Stimulated activated naive CD4-positive, alpha-beta T cell (primary cell): ENCODE data around the gene GSG1L.

Experiments used
- DNase-seq, 6 experiments: peaks; one replicate each; lab custom pipeline; 2025; lab: John Stamatoyannopoulos, UW

Gene GSG1L

GRCh38 chr16:27847030-27847550, 216.4 kb downstream of the GSG1L start:
- DNase-seq: no peak

DNA sequence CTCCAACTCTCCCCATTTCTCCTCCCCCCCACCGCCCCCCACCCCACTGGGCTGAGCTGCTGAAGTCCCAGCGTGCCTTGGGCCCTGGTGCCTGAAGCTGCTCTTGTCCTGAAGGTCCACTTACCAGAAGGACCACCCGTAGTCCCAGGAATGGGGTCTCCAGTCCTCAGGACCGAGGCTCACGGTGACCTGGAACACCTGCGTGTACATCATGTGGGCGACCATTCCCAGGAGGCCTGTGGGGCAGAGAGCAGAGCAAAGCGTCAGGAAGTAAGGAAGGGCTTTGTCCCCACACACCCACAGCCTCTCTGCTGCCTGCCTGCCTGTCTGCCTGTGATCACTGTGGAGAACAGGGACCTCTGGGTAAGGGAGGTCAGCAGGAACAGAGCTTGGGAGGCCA, 218.7 kb downstream of the GSG1L start:
- no peak for DNase-seq

- no peak for DNase-seq
Observed at GRCh38 chr16:27843800-27844199, 219.7 kb downstream of the GSG1L start.

DNA sequence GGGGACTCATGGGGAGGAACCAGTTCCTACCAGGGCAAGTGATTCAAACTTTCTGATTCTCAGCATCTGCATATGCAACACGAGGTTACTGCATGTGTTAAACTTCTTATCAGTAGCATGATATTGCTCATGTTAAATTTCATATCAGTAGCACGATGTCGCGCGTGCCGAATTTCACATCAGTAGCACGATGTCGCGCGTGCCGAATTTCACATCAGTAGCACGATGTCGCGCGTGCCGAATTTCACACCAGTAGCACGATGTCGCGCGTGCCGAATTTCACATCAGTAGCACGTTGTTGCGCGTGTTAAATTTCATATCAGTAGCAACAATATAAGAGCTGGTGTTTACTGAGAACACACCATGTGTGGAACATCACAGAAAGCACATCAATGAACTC, 221.6 kb downstream of the GSG1L start:
- no peak for DNase-seq

DNA sequence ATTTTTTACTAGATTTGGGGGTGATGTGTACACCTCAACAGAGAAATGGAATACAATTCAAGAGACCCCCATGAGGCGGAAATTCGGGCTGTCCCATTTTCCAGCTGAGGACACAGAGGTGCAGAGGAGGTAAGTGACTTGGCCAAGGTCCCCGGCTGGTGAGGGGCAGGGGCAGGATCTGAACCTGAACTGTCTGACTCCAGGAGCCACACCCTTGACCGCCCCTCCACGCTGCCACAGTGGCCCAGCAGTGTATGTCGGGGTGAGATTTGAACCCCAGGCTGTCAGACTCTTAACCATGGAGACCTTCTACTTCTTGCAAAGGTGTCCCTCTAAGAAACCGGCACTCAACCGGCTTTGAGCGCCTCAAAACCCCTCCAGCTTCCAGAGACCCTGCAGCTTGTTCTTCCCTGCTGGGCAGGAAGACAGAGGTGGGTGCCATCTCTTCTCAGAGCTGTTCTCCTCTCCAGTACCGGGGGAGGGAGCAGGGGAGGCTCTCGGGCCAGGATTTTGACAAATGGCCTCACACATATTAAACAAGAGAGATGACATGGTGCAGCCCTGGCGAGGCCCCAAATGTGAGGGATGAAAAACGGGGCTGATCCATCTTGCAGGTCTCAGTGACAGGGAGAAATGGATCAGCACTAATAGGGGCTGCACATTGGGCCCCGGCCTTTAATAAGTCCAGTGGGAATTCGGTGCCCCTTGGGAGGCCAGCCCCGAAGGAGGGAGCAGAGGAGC, 222.3 kb downstream of the GSG1L start:
- DNase-seq: no peak

DNA sequence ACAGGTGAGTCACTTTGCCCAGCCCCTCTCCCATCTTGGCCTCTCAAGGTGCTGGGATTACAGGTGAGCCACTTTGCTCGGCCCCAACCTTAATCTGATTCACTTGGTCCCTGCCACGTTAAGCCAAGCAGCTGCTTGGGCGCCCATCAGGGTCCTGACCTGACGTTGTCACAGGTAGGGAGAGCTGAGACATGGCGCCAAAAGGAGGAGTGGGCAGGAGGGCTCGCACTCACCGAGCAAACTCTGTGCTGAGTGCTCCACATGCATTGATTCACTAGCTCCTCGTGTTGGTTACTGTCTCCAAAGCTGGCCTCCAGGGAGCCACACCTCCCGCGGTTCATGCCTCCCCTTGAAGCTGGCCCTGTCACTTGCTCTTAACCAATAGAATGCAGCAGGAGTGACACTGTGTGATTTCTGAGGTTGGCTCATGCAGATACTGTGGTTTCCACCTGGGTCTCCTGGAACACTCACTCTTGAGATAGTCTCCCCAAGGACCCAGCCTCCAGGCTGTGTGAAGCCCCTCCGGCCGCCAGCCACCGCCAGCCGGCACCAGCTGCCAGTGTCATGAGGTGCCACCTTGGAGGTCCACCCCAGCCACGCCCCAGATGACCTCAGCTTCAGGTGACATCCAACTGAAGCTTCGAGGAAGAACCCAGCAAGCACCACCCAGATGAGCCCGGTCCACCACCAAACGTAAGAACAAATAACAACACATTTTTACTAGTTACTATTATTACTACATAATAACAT, 223.0 kb downstream of the GSG1L start:
- DNase-seq: no peak

DNA sequence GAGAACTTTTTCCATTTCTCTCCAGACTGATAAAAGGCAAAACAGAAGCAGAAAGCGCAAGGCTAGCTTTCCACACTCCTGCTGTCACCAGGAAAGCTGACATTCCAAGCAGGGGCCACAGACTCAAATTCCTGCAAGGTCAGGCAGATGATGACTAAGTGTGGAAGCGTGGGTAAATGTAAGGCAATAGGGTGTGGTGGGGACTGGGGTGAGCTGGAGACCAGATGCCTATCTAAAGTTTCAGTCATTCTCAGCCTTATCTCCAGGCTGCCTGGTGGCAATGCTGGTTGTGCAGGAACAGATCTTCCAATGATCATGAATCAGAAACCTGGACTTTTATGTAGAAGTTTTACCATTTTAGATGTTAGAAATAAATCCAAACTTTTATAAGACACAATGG, 224.1 kb downstream of the GSG1L start:
- DNase-seq: no peak

GRCh38 chr16:27838536-27839175, 224.9 kb downstream of the GSG1L start:
- no peak for DNase-seq

DNA sequence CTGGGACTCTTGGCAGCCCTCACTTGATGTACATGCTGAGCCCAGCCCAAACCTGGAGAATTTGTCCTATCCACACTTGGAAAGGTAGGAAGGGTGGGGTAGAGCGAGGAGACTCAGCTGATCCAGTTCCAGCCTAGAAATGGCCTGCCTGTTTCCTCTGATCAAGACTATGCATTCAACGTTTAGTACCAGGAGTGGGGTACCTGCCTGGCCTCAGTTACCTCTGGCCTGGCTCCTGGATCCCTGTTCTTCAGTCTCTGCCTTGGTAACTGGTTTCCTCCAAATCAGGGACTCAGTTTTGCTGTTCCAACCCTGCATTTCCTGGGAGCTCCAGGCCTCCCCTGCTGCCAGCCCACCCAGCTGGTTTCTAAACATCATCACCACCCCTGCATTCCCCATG, 233.5 kb downstream of the GSG1L start:
- DNase-seq: no peak

DNA sequence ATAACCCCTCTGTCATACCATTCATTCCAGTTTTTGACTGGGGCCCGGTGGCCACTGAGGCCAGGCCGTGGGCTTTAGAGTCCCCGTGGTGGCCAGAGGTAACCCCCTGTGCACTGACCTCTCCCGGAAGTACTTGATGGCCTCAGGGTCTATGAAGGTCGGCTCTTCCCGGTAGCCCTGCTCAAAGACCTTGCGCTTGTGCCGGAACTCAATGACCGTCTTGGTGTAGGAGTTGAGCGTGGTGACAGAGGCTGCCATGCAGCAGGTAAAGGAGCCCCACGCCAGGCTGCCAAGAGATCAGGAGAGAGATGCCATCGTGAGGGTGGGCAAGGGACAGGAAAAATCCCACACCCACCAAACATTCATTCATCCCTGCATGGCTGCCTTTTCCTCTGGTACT, 234.8 kb downstream of the GSG1L start:
- no peak for DNase-seq

DNA sequence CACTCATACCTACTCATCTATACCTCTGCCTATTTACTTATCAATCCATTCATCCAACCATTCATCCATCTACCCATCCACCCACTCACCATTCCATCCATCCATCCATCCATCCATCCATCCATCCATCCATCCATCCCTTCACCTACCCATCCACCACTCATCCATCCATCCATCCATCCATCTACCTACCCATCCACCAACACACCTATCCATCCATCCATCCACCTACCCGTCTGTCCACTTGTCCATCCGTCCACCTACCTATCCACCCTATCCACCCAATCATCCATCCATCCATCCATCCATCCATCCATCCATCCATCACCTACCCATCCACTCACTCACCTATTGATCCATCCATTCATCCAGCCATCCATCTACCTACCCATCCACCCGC, 235.7 kb downstream of the GSG1L start:
- DNase-seq: no peak

DNA sequence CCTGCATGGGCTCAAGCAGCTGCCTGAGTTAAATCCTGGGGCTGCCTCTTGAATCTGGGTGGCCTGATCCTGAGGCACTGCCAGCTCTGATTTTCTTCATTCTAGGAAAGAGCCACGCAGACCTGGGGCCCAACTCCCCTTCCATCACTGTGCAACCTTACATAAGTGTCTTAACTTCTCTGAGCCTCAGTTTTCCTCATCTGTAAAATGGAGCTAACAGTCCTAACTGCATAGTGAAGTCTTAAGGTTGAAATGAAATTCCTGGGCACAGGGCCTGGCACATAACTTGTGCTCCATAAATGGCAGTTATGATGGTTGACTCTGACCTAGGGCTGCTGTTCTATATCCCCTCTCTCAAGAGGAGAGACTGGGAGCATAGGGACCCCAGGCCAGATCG, 236.6 kb downstream of the GSG1L start:
- no peak for DNase-seq

- DNase-seq: no peak
Observed at GRCh38 chr16:27826081-27826892, 237.2 kb downstream of the GSG1L start.

- DNase-seq: no peak
Observed at GRCh38 chr16:27824786-27825185, 238.7 kb downstream of the GSG1L start.

- no peak for DNase-seq
Observed at GRCh38 chr16:27824006-27824405, 239.5 kb downstream of the GSG1L start.

- DNase-seq: no peak
Observed at GRCh38 chr16:27823421-27823820, 240.1 kb downstream of the GSG1L start.

GRCh38 chr16:27822996-27823395, 240.5 kb downstream of the GSG1L start:
- DNase-seq: no peak

GRCh38 chr16:27822529-27822928, 241.0 kb downstream of the GSG1L start:
- no peak for DNase-seq

DNA sequence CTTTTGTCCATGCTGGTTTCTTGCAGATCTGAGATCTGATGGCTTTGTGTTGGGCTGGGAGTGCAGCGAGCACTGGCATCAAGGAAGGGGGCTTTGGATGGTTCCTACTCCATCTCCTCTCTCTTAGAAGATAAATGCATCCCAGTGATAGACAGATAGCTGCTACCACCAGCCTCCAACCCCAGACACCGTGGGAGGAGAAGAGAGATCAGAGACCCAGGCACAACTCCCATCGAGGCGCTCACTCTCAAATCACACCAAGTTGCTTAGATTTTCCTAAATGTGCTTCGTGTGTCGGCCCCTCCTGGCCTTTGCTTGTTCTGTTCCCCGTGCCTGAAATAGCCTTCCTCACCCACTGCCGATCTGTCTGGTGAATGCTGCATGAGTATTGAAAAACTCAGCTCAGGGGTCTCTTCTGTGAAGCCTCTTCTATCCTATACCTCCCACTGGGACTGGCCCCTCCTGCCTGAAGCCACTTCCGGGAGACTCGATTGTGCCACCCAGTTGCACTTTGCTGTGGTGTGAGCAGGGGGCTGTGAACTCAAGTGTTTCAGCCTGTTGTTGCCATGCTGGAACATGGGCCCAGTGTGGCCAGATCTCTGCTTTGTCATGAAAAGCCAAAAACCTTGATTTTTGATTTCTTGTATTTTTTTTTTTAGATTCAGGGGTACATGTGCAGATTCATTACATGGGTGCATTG, 242.7 kb downstream of the GSG1L start:
- DNase-seq: no peak

- DNase-seq: no peak
Observed at GRCh38 chr16:27819881-27820610, 243.5 kb downstream of the GSG1L start.

DNA sequence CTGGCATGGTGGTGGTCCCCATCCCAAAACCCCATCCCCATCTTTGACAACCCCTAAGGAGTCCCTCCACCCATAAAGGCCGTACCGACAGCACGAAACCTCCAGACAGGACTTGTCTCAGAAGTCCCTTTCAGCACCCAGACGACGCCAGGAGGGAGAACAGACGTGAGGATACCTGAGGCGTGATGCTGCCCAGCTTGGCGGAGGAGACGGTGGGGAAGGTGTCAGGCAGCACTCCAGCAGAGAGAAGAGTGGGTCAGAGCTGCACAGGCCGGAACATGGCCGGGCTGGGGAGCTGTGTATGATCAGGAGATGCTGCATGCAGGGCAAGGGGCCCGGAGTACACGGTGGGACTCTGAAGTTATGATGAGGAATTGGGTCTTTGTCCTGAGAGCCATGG, 244.2 kb downstream of the GSG1L start:
- DNase-seq: no peak
